Effector memory CD8-positive, alpha-beta T cell (primary cell): ENCODE measurements around the gene OR10G3.
"Not testable (repeated sequence)": the region's sequence is repeated elsewhere in the genome, so short reads cannot be mapped to it uniquely, and the experiment has no call there.

Source experiments
- ATAC-seq: fragments of 150-1000 bp; cut with Tn5 transposase; replicated peaks from 2 replicates; pipeline ENCODE4 v1.10.0; 2021; ENCODE audit warnings: mild to moderate bottlenecking, moderate library complexity
- DNase-seq, 3 experiments: peaks; one replicate each; pipeline ENCODE4 v3.0.0; 2021
- H3K27ac Mint-ChIP-seq, 2 donors: one replicate each; pipeline ENCODE4 v1.8.0; 2022; ENCODE audit warnings: mild to moderate bottlenecking in 2 of 2, mixed read lengths in 2 of 2, moderate library complexity in 2 of 2
- H3K27me3 Mint-ChIP-seq, 2 donors: one replicate each; pipeline ENCODE4 v1.8.0; 2022; ENCODE audit warnings: mixed read lengths in 2 of 2
- H3K36me3 Mint-ChIP-seq: one replicate; pipeline ENCODE4 v1.8.0; 2022; ENCODE audit warnings: mild to moderate bottlenecking, moderate library complexity, mixed read lengths; ENCODE audit not compliant: insufficient read depth
- H3K4me1 Mint-ChIP-seq, 2 donors: one replicate each; pipeline ENCODE4 v1.8.0; 2022; ENCODE audit warnings: low read depth in 2 of 2, mixed read lengths in 2 of 2
- H3K4me3 Mint-ChIP-seq, 2 donors: one replicate each; pipeline ENCODE4 v1.8.0; 2022; ENCODE audit warnings: mild to moderate bottlenecking in 2 of 2, mixed read lengths in 2 of 2, moderate library complexity in 2 of 2
- H3K9me3 Mint-ChIP-seq, 2 donors: one replicate each; pipeline ENCODE4 v1.8.0; 2022; ENCODE audit warnings: mixed read lengths in 2 of 2

The OR10G3 gene

DNA sequence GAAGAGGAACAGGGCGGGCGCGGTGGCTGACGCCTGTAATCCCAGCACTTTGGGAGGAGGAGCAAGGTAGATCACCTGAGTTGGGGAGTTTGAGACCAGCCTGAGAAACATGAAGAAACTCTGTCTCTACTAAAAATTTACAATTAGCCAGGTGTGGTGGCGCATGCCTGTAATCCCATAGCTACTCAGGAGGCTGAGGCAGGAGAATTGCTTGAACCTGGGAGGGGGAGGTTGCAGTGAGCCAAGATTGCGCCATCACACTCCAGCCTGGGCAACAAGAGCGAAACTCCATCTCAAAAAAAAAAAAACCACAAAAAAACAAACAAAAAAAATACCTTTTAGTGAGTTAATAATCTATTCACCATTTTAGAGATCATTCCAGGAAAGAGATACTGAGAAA is 35.3 kb downstream of the OR10G3 start:
- H3K9me3 Mint-ChIP-seq, H3K4me1 Mint-ChIP-seq, H3K27ac Mint-ChIP-seq, ATAC-seq, DNase-seq, H3K36me3 Mint-ChIP-seq, H3K4me3 Mint-ChIP-seq: not testable (repeated sequence)
- peaks cover 10 to 25% of the 10 kb centered on the region in 2 donors for H3K27me3 Mint-ChIP-seq

DNA sequence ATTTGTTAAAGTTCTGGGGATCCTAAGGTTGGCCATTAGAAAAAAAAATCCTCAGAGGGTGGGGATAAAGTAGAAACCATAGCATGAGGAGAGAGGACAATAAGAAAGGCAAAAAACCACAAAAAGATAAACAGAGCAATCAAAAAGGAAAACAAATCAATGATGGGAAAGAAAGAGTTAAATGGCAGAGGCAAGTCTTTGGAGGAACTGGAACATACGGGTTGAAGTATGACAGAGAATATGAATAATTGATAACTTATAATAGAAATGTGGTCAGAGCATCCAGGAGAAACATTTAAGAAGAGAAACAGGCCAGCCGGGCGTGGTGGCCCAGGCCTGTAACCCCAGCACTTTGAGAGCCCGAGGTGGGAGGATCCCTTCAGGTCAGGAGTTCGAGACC is 35.9 kb downstream of the OR10G3 start:
- H3K4me3 Mint-ChIP-seq: no peak overlapping the region
- H3K27ac Mint-ChIP-seq: no peak overlapping the region
- no peak for ATAC-seq
- DNase-seq: no peak
- no peaks in the 10 kb centered on the region for H3K9me3 Mint-ChIP-seq
- H3K36me3 Mint-ChIP-seq: no peaks in the 10 kb centered on the region
- H3K4me1 Mint-ChIP-seq: no peaks in the 10 kb centered on the region
- H3K27me3 Mint-ChIP-seq: peaks cover 16 to 31% of the 10 kb centered on the region in 2 donors

DNA sequence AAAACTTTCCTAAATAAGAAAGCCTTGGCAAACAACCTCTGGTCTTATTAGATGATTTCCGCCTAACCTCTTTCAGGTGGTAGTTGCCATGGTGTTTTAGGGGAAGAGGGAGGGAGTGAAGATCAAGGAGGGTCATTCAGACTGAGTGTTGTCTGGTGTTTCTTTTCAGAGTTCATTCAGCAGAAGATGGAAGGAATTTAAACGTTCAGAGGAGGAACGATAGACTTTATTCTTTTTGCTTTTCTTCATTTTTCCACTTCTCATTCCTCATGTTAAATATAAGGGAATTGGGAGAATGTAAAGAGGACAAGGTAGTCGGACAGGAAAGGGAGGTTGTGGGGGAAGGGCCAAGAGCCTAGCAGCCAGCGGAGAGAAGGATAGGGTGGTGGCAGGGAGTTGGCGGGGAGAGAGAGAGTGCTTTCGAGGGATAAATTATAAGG is 36.3 kb downstream of the OR10G3 start:
- no peaks in the 10 kb centered on the region for H3K4me1 Mint-ChIP-seq

DNA sequence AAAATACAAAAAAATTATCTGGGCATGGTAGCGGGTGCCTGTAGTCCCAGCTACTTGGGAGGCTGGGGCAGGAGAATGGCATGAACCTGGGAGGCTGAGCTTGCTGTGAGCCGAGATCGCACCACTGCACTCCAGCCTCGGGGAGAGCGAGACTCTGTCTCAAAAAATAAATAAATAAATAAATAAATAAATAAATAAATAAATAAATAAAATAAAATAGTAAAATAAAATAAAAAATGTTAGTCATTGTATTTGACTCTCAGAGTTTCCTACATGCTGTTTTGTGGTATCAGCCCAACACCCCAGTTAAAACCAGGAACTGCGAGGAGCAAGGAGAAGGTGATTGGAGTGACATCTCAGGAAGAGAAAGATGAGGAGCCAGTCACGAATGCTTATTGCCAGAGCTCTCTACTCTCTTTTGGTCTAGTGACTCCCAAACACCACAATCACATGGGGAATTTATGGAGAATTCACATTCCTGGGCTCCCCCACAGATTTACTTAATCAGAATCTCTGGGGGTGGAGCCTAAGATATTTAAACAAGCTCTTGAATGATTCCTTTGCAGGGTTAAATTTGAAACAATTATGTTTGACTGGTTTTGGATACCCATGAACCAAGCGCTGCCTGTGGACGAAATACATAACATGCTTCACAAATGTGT is 38.3 kb downstream of the OR10G3 start:
- Mint-ChIP-seq H3K27me3 (peaks cover 36 to 55% of the 10 kb centered on the region in 2 donors), H3K27ac (no peak overlapping the region), H3K4me3 (no peak overlapping the region), H3K36me3 (no peaks in the 10 kb centered on the region), H3K9me3 (no peaks in the 10 kb centered on the region), H3K4me1 (peaks cover 0 to 4% of the 10 kb centered on the region in 2 donors)
- ATAC-seq (no peak), DNase-seq (no peak)

More for the DNA sequence above, 36.3 kb downstream of the OR10G3 start:
- Mint-ChIP-seq H3K27ac (no peak overlapping the region), H3K9me3 (no peaks in the 10 kb centered on the region), H3K27me3 (peaks cover 19 to 35% of the 10 kb centered on the region in 2 donors), H3K36me3 (no peaks in the 10 kb centered on the region), H3K4me3 (no peak overlapping the region)
- ATAC-seq: no peak
- no peak for DNase-seq

DNA sequence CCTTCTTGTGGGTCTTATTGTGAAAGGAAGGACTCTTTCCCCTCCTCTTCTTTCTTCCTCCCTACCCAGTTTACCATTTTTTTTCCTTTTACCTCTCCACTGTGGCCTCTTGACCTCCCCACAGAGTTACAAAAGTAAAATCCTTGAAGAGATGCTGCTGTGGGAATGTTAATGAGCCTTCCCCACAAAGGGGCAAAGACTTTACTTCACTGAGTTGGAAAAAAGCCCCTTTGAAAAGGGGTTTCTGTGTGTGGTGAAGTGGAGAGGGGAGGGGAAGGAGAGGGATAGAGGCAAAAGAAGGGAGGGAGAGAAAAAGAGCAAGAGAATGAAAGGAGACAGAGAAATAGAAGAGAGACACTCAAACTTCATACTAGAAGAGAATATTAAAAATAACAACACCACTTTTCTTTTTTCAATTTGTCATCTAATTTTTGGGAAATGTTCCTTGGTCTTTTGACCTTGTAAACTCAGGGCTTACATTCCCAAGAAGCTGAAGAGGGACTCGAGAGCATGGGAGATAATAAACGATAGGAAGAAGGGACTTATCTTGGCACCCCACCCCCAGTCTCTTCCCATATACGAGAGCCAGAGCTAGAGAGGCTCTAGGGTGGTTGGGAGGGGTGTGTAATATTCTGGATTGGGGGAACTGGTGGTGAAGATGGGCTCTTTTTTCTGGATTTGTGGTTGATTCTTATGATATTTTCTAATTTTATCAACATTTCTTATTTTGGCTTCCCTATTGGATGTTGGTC is 40.5 kb downstream of the OR10G3 start:
- ATAC-seq: no peak
- H3K4me1 Mint-ChIP-seq: peaks cover 0 to 4% of the 10 kb centered on the region in 2 donors
- no peak overlapping the region for H3K27ac Mint-ChIP-seq
- no peaks in the 10 kb centered on the region for H3K36me3 Mint-ChIP-seq
- no peaks in the 10 kb centered on the region for H3K9me3 Mint-ChIP-seq
- no peak overlapping the region for H3K4me3 Mint-ChIP-seq
- peaks cover 54 to 77% of the 10 kb centered on the region in 2 donors for H3K27me3 Mint-ChIP-seq
- no peak for DNase-seq

DNA sequence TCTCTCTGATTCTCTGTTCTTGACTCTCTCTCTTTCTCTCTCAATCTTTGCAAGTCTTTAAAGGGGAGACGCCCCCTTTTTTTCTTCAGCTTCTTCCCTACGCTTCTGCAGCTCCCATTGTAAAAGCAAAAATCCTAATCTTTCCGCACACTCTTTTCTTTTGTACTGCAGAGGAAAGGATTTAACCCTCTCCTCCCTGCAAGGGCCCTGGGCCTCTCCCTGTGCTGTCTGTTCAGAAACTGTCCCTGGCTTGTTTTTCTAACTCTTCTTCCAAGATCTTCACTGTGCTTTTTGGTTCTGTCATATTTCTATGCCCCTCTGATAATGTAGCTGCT is 42.8 kb downstream of the OR10G3 start:
- H3K36me3 Mint-ChIP-seq: no peaks in the 10 kb centered on the region
- H3K27me3 Mint-ChIP-seq: peaks cover 59 to 70% of the 10 kb centered on the region in 2 donors
- DNase-seq (no peak), ATAC-seq (no peak)
- no peak overlapping the region for H3K4me3 Mint-ChIP-seq
- peaks cover 0 to 4% of the 10 kb centered on the region in 2 donors for H3K4me1 Mint-ChIP-seq
- H3K9me3 Mint-ChIP-seq: no peaks in the 10 kb centered on the region
- no peak overlapping the region for H3K27ac Mint-ChIP-seq

DNA sequence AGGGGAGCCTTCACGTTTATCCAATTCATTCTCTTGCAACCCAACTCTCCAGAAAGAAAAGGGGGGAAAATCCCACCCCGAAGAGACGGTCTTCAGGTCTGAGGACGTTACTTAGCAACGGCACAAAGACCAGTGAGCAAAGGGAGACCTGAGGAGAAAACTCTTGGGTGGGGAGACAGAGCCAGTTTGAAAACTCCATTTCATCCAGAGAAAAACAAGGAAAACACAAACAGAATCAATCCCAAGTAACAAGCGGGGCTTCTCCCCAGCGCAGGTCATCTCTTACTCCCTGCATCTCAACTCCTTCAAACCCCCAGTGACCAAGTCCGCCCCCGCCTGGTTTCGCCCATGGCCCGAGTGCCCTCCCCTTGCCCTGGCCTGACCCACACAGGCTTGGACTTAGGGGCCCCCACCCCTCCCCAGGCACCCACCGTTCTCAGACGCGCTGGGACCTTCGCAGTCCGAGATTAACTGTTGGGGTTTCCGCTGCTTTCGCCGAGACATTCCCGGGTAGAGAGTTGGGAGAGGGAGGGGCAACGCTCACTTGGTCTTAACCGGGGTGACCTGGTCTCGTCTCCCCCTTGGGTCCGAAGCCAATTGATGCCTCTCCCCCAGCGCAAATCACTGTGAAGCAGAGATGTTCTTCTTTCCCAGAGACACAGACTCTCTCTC is 43.3 kb downstream of the OR10G3 start:
- Mint-ChIP-seq H3K4me1 (peaks cover 0 to 4% of the 10 kb centered on the region in 2 donors), H3K9me3 (no peaks in the 10 kb centered on the region), H3K36me3 (no peaks in the 10 kb centered on the region), H3K27me3 (peaks cover 62 to 69% of the 10 kb centered on the region in 2 donors), H3K4me3 (no peak overlapping the region), H3K27ac (no peak overlapping the region)
- ATAC-seq: no peak
- DNase-seq: no peak

DNA sequence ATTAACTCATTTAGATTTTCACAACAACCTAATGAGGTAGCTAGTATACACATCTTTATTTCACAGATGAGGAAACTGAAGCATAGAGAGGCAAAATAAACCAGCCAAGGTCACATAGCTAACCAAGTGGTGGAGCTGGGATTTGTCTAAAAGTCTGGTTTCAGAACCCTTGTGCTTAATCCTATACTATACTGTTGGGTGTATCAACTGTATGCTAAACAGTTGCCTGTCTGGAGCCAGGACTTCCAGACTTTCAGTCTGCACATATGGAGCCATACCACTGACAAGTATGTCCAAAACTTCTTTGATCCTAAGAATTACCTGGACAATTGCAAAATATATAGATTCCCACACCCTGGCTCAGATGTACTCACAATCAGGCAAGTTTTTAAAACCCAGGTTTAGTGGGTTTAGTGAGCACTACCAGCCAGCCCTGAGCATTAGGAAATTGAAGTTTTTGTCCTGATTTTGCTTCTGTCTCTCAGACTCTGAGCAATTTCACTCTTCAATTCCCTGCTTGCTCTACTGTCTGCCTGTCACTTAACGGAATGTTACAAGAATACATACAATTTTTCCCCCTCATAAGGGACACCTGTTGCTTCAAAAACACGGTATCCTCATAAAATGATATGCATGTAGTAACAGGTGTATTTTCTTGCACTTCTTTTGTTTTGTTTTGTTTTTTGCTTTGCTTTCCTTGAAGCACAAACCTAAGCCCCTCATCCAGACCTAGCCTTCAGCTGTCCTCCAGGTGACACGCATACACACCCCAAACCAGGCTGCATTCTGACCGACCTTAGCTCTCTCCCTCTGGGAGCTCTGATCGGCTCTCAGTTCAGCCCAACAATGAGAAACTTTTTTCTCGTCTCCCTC is 44.1 kb downstream of the OR10G3 start:
- no peak for ATAC-seq
- H3K4me3 Mint-ChIP-seq: no peak overlapping the region

DNA sequence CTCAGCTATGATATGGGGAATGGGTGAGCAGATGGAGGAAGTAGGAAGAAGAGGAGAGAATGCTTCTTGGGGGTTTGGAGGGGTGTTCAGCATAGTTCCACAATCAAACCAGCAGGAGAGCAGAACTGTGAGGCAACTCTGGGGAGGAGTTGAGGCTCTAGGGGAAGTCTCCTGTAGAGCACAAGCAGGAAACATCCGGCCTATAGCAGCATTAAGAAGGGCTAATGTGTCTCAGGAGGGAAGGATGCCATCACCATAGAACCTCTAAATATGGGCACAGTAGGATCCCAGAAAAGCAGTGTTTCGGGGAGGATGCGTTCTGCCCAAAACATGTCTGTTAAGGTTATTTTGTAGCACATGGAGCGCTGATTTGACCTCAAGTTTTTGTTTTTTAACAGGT is 45.3 kb downstream of the OR10G3 start:
- H3K4me3 Mint-ChIP-seq: no peak overlapping the region
- peaks cover 64 to 66% of the 10 kb centered on the region in 2 donors for H3K27me3 Mint-ChIP-seq
- peaks cover 0 to 4% of the 10 kb centered on the region in 2 donors for H3K4me1 Mint-ChIP-seq
- H3K36me3 Mint-ChIP-seq: no peaks in the 10 kb centered on the region
- no peak overlapping the region for H3K27ac Mint-ChIP-seq
- no peaks in the 10 kb centered on the region for H3K9me3 Mint-ChIP-seq
- DNase-seq (no peak), ATAC-seq (no peak)

More for the DNA sequence above, 44.1 kb downstream of the OR10G3 start:
- Mint-ChIP-seq H3K27me3 (peaks cover 66 to 69% of the 10 kb centered on the region in 2 donors), H3K9me3 (no peaks in the 10 kb centered on the region), H3K4me1 (peaks cover 0 to 4% of the 10 kb centered on the region in 2 donors), H3K27ac (no peak overlapping the region), H3K36me3 (no peaks in the 10 kb centered on the region)
- DNase-seq: no peak

DNA sequence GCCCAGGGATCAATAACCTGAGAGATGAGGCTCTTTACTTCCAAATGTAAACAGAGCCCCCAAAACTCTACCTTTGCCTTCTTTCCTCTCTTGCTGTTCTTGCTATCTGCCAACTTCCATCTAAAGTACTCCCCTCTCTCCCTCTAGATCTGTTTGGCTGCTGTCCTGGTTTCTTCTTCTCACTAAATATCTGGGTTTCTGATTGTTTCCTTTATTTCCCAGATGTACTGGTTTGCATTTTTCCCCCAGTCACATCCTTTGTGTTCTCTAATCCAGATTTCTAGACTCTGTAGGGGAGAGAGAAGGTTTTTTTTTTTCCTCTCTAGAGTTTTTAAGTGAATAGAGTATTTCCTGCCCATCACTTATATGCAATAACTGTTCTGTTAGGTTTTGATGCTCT is 46.6 kb downstream of the OR10G3 start:
- Mint-ChIP-seq H3K36me3 (no peaks in the 10 kb centered on the region), H3K27me3 (peaks cover 52 to 53% of the 10 kb centered on the region in 2 donors), H3K4me1 (peaks cover 0 to 4% of the 10 kb centered on the region in 2 donors), H3K9me3 (no peaks in the 10 kb centered on the region), H3K27ac (no peak overlapping the region), H3K4me3 (no peak overlapping the region)
- ATAC-seq (no peak), DNase-seq (no peak)

DNA sequence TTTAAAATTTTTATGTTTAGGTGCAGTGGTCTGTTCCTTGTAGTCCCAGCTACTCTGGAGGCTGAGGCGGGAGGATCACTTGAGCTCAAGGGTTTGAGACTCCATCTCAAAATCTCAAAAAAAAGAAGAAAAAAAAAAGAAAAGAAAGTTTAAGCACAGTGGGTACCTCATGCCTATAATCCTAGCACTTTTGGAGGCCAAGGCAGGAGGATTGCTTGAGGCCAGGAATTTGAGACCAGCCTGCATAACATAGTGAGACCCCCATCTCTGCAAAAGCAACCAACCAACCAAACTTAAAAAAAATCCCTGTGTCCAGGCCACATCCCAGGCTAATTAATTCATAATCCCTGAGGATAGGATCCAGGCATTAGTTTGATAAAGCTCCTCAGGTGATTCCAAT is 50.4 kb downstream of the OR10G3 start:
- Mint-ChIP-seq H3K36me3 (no peaks in the 10 kb centered on the region), H3K27ac (no peak overlapping the region)

DNA sequence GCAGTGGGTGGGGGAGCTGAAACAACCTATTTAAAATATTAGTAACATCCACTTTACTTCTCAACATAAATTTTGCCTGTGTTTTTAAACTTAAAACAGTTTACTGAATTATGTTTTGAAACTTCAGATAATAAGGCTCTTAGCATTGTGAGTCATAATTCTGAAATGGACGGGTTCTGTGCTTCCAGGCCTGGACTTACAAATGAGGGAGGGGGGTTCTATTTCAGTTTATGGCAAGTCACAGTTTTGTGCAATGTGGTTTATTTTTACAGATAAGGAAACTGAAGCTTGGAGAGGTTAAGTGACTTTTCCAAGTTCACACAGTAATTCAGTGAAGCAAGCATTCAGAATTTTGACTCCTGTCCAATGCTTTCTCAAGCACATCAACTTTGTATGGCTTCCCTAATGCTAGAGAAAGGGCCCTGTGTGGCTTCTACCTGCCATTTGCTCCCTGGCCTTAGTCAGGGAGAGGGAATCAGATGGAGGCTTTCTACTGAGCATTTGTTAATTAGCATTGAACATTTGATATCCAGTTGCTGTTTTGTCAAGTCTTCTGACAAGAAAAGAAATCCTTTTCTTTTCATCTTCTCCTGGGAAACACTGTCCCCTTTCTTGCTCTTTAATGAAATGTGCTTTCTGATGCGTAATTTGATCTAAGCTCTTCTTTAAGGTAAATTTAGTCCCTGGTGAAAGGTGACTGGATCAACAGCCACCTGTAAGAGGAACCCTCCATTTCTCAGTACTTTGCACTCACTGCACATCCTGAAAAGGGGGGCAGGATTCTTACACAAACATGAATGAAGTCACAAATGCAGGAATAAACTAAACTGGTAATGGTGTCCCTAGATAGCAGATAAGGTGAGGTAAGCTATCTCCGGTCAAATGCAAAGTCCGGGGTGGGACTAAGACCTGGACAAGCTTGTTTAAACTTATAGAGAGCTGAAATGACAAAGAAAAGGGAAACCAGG is 51.2 kb downstream of the OR10G3 start:
- ATAC-seq: no peak
- DNase-seq: no peak
- no peaks in the 10 kb centered on the region for H3K9me3 Mint-ChIP-seq
- peaks cover 9 to 17% of the 10 kb centered on the region in 2 donors for H3K27me3 Mint-ChIP-seq
- H3K36me3 Mint-ChIP-seq: no peaks in the 10 kb centered on the region
- no peak overlapping the region for H3K27ac Mint-ChIP-seq
- no peak overlapping the region for H3K4me3 Mint-ChIP-seq
- H3K4me1 Mint-ChIP-seq: peaks cover 4 to 10% of the 10 kb centered on the region in 2 donors

More for the DNA sequence above, 50.4 kb downstream of the OR10G3 start:
- Mint-ChIP-seq H3K27me3 (peaks cover 15 to 21% of the 10 kb centered on the region in 2 donors), H3K9me3 (no peaks in the 10 kb centered on the region), H3K4me1 (peaks cover 4 to 9% of the 10 kb centered on the region in 2 donors), H3K4me3 (no peak overlapping the region)
- DNase-seq (no peak), ATAC-seq (no peak)
